ACC112 (cell line): ENCODE results near the gene MYH15.

Experiments used
- H2AFZ ChIP-seq: fragments of 200-600 bp; sonication (generic); one replicate; pipeline ENCODE4 v1.6.0; 2017; ENCODE audit warnings: antibody characterized with exemption, low read length; ENCODE audit not compliant: unreplicated experiment
- H3K27ac ChIP-seq: fragments of 200-600 bp; sonication (generic); 2 replicates; pipeline ENCODE4 v1.5.1; 2014; ENCODE audit warnings: low read depth, mild to moderate bottlenecking, antibody characterized with exemption, low read length, moderate library complexity
- H3K27me3 ChIP-seq: fragments of 200-600 bp; sonication (generic); 2 replicates; pipeline ENCODE4 v1.6.1; 2014; ENCODE audit warnings: mild to moderate bottlenecking, antibody characterized with exemption, low read length, moderate library complexity, mixed read lengths; ENCODE audit not compliant: insufficient read depth
- H3K36me3 ChIP-seq: fragments of 200-600 bp; sonication (generic); 2 replicates; pipeline ENCODE4 v1.6.1; 2016; ENCODE audit warnings: mild to moderate bottlenecking, antibody characterized with exemption, low read length, moderate library complexity, mixed read lengths; ENCODE audit not compliant: insufficient read depth
- H3K4me1 ChIP-seq: fragments of 200-600 bp; sonication (generic); one replicate; pipeline ENCODE4 v1.6.1; 2016; ENCODE audit warnings: low read length, mixed read lengths; ENCODE audit not compliant: insufficient read depth, unreplicated experiment, control insufficient read depth
- H3K4me3 ChIP-seq: fragments of 200-600 bp; sonication (generic); 2 replicates; pipeline ENCODE4 v1.5.1; 2014; ENCODE audit warnings: mild to moderate bottlenecking, low read depth, low read length
- H3K79me2 ChIP-seq: fragments of 200-600 bp; sonication (generic); one replicate; pipeline ENCODE4 v1.6.0; 2016; ENCODE audit warnings: low read length; ENCODE audit not compliant: control insufficient read depth, unreplicated experiment, insufficient read depth

MYH15 gene

DNA sequence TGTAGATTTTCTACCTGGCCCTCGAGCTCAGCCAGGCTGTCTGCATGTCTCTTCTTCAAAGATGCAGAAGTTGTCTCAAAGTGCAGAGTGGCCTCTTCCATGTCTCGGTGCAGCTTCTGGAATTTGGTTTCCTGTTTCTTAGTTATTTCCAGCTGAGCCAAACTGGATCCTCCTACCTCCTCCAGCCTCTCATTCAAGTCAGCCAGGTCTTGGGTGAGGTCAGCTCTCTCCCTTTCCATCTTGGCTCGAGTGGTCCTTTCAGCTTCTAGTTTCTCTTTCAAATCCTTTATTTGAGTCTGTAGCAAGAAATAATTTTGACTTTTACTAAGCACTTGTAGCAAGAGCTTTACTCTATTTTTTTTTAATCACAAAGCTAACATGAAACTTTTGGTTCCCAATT lies 81.8 kb downstream of the MYH15 start:
- Histone ChIP-seq H3K4me3 (no peak overlapping the region), H3K4me1 (no peaks in the 10 kb centered on the region), H3K36me3 (no peaks in the 10 kb centered on the region), H3K27me3 (no peaks in the 10 kb centered on the region), H3K27ac (no peak overlapping the region), H2AFZ (no peak overlapping the region), H3K79me2 (no peaks in the 10 kb centered on the region)

DNA sequence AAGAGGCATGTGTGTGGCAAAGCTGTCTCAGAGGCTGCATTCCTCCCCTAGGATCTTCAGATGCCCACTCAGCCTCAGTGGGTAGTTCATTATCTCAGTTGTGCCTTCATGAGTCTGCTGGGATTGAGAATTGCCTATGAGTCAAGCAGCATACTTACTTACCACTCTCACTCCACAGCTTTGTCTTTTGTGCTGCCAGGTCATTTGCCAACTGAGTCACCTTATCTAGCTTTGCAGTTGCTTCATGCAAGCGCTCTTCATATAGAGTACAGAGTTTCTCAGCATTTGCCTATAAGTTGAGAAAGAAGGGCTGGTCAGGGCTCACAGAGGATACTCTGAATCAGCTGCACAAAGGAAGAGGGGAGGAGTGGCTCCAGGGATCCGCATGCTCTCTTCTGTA lies 89.5 kb downstream of the MYH15 start:
- Histone ChIP-seq H3K4me3 (no peak overlapping the region), H3K27ac (no peak overlapping the region), H3K79me2 (no peaks in the 10 kb centered on the region), H3K27me3 (no peaks in the 10 kb centered on the region), H3K36me3 (no peaks in the 10 kb centered on the region), H2AFZ (no peak overlapping the region), H3K4me1 (peaks cover 5% of the 10 kb centered on the region)

DNA sequence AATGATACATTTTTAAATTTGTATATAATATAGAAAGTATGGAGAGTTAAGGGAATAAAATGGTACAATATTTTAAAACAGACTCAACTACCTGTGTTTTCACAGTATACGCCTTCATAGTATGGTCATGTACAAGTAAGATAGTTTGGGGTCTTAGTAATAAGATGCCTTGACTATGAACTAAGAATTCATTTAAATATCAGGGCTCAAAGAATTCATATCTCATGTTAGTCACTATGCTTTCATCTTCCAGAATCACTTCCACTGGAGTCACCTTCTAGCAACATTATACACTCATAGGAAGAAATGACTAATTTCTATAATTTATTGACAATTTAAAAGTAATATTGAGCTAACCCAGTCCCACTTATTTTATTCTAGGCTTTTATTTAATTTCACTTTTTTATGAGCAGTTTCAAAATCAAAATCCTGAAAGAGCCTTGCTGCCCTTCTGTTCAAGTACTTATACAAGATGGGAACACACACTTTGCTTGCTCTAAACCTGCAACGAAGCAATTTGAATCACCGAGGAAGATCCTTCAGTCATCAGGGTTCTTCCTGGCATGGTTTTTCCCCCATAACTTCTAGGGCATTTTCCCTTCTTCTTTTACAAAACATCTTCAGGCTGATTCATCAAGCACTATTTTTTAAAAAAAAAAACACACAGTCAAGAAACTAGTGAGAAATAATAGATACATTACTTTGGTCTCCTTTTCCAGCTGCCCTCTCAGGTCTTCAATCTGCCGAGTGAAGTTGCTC lies 94.1 kb downstream of the MYH15 start:
- Histone ChIP-seq H3K36me3 (no peaks in the 10 kb centered on the region), H3K27me3 (no peaks in the 10 kb centered on the region), H3K79me2 (no peaks in the 10 kb centered on the region), H3K4me1 (peaks cover 5% of the 10 kb centered on the region), H2AFZ (no peak overlapping the region), H3K27ac (no peak overlapping the region), H3K4me3 (no peak overlapping the region)

DNA sequence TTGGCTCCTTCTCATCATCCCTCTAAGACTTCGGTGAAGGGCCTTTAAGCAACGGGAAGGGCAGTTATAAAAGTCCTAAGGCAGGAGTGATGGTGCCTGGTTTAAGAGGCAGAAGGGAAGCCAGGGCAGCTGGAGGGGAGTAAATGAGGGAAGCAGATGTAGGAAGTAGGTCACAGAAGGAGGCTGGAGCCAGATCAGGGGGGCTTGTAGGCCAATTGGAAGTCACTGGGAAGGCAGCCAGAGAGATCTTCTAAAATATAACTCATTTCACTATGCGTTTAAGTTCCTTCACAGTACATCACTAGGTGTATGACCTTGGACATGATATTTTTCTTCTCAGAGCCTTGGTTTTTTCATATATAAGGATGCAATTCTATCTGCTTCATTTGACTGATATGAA lies 94.7 kb downstream of the MYH15 start:
- Histone ChIP-seq H3K36me3 (no peaks in the 10 kb centered on the region), H3K79me2 (no peaks in the 10 kb centered on the region), H3K27me3 (no peaks in the 10 kb centered on the region), H2AFZ (no peak overlapping the region), H3K4me3 (no peak overlapping the region), H3K27ac (no peak overlapping the region), H3K4me1 (peaks cover 4% of the 10 kb centered on the region)

DNA sequence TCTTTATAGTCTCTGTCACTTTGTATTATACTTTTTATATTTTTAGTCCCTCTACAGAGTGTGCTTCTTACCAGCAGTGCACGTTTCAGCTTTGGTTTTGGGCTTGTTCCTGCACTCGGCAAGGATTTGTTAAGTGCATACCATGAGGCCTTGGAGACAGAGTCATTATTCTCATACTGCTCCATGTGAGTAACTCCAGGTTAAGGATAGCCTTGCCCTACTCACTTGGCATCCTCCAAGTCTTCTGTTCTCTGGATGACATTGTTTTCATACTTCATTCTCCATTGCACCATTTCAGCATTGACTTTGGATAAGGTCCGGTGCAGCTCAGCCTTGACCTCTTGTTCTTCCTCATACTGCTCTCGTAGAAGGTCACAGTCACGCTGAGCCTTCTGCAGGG lies 96.4 kb downstream of the MYH15 start:
- H3K4me1 ChIP-seq: peaks cover 3% of the 10 kb centered on the region
- H3K79me2 ChIP-seq: no peaks in the 10 kb centered on the region
- no peak overlapping the region for H3K27ac ChIP-seq
- no peak overlapping the region for H3K4me3 ChIP-seq
- H3K36me3 ChIP-seq: no peaks in the 10 kb centered on the region
- H2AFZ ChIP-seq: no peak overlapping the region
- no peaks in the 10 kb centered on the region for H3K27me3 ChIP-seq

DNA sequence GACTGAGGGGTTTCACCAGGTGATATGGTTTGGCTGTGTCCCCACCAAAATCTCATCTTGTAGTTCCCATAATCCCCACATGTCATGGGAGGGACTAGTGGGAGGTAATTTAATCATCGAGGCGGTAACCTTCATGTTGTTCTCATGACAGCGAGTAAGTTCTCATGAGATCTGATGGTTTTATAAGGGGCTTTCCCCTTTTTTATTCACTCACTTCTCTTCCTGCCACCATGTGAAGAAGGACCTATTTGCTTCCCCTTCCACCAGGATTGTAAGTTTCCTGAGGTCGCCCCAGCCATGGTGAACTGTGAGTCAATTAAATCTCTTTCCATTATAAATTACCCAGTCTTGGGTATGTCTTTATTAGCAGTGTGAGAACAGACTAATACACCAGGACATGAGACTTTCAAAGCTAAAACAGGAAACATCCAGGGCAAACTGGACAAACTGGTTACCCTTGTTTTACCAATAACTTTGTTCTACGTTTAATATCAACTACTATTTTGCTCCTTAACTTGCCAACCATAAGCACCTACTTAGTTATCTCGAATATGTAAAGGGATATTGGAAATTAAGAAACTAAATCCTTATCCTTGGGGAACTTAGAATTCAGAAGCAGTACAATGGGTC lies 98.2 kb downstream of the MYH15 start:
- no peak overlapping the region for H2AFZ ChIP-seq
- no peak overlapping the region for H3K27ac ChIP-seq

DNA sequence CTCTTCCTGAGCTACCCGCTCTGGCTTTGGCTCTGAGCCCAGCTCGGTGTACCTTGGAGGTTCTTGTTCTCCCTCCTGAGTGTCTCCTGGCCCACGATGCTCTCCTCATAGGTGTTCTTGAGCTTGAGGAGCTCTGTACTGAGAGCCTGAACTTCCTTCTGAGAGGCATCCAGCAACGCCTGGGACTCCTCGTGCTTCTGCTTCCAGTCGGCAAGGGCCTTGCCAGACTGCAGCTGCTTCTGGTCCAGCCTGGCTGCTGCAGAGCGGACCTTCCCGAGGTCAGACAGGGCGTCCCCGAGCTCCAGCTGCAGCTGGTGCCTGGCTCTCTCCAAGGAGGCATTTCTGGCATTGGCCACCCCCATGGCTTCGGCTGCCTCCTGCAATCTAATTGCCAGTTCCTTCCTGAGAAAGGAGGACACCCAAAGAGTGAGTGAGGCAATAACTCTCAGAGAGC lies 99.8 kb downstream of the MYH15 start:
- Histone ChIP-seq H3K79me2 (no peaks in the 10 kb centered on the region), H3K4me1 (peaks cover 2% of the 10 kb centered on the region), H3K36me3 (no peaks in the 10 kb centered on the region), H2AFZ (no peak overlapping the region), H3K27me3 (no peaks in the 10 kb centered on the region), H3K4me3 (no peak overlapping the region), H3K27ac (no peak overlapping the region)

More for the DNA sequence above, 98.2 kb downstream of the MYH15 start:
- Histone ChIP-seq H3K27me3 (no peaks in the 10 kb centered on the region), H3K36me3 (no peaks in the 10 kb centered on the region), H3K4me1 (peaks cover 3% of the 10 kb centered on the region), H3K79me2 (no peaks in the 10 kb centered on the region), H3K4me3 (no peak overlapping the region)

DNA sequence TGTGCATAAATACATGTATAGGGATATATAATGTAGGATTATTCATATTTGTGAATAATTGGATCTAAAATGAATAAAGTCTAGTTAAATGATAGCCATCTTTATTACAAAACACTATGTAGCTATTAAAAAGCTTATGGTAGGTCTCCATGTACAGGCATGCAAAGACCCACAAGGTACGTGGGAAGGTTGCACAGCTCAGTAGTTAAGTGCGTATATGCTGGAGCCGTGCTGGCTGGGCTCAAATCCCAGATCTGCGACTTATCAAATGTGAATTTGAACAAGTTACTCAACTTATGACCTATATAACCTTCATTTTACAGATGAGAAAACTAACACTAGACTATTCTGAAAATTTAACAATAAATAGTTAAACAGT lies 100.6 kb downstream of the MYH15 start:
- H3K36me3 ChIP-seq: no peaks in the 10 kb centered on the region
- no peaks in the 10 kb centered on the region for H3K79me2 ChIP-seq
- no peak overlapping the region for H3K4me3 ChIP-seq
- no peak overlapping the region for H2AFZ ChIP-seq
- no peak overlapping the region for H3K27ac ChIP-seq
- H3K27me3 ChIP-seq: no peaks in the 10 kb centered on the region
- H3K4me1 ChIP-seq: peaks cover 2% of the 10 kb centered on the region

DNA sequence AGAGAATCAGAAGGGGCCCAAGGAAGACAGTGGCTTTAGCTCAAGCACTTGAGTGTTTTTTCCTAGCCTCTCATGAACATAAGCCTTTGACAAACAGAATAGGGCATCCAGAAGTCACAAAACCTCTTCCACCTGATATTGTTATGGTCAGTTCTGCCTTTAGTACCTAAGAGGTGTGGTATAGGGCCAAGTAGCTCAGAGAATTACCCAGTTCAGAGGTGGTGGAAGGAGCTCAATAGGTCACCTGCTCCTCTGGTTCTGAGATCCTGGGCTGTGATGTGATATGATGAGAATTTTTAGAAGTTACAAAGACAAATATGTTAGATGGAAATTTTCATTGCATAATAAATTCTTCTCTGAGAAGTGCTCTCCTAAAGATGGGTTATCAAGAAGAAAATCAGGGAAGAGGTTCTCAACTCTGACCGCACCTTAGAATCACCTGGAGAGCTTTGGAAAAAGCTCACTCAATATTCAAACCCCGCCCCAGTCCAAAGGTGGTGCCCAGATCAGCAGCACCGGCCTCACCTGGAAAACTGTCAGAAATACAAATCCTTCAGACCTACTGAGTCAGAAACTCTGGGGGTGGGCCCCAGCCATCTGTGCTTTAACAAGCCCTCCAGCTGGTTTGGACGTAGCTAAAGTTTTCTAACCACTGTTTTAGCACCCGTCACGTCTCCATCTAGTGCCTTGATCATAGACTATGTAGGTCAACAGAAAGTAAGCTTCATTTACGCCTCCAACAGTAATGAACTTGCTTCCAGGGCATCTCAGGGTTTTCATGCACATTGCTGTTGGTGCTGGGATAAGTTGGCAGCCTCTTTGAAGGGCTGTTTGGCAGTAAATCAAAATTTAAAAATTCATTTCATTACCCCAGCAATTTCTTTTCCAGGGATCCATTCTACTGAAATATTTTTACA lies 101.3 kb downstream of the MYH15 start:
- H3K4me1 ChIP-seq: peaks cover 2% of the 10 kb centered on the region
- H3K4me3 ChIP-seq: no peak overlapping the region
- H3K27me3 ChIP-seq: no peaks in the 10 kb centered on the region
- no peaks in the 10 kb centered on the region for H3K79me2 ChIP-seq
- no peaks in the 10 kb centered on the region for H3K36me3 ChIP-seq
- H3K27ac ChIP-seq: no peak overlapping the region
- H2AFZ ChIP-seq: no peak overlapping the region

DNA sequence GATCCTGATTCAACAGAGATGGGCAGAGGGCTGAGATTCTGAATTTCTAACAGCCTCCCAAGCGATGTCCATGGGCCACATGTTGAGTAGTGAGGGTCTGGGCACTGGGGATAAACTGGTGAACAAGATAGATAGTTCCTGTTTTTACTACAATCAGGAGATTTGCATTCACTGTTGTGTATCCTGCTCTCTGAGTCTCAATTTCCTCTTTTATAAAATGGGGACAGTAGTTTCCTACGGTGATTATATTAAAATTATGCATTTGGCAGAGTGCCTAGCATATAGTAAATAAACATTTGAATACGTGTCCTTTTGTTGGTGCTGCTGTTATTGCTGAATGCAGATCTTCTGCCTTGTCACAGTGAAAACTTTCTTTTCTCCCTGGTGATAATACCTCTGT lies 102.5 kb downstream of the MYH15 start:
- H2AFZ ChIP-seq: no peak overlapping the region
- no peak overlapping the region for H3K27ac ChIP-seq
- H3K27me3 ChIP-seq: no peaks in the 10 kb centered on the region
- no peak overlapping the region for H3K4me3 ChIP-seq
- no peaks in the 10 kb centered on the region for H3K79me2 ChIP-seq
- H3K4me1 ChIP-seq: peaks cover 2% of the 10 kb centered on the region
- no peaks in the 10 kb centered on the region for H3K36me3 ChIP-seq
